Breast epithelium (tissue), 4 donors: ENCODE measurements around the gene NEO1. TPM values are rescaled to one million over a fixed set of nuclear protein-coding genes. Genes with fewer than 3 reads are reported as not detected.

ENCODE experiments used
- DNase-seq, 2 donors: peaks; one replicate each; pipeline ENCODE4 v3.0.0-alpha.2; 2019; ENCODE audit warnings: low spot score in 2 of 2
- H3K27ac ChIP-seq, 2 donors: fragments of 200-600 bp; sonication (generic) in 1 of 2; one replicate each; pipeline ENCODE4 v1.5.1; 2016 to 2019; ENCODE audit warnings: mild to moderate bottlenecking in 1 of 2
- H3K27me3 ChIP-seq, 2 donors: fragments of 200-600 bp; sonication (generic) in 1 of 2; one replicate each; pipeline versions ENCODE4 v1.5.1 to v1.6.0; 2017 to 2019; ENCODE audit warnings: control low read depth in 1 of 2, mild to moderate bottlenecking in 1 of 2
- H3K36me3 ChIP-seq: fragments of 200-600 bp; one replicate; pipeline ENCODE4 v1.5.1; 2019
- H3K4me1 ChIP-seq, 2 donors: fragments of 200-600 bp; sonication (generic); one replicate each; pipeline ENCODE4 v1.5.1; 2016 to 2019; ENCODE audit warnings: control low read depth in 1 of 2
- H3K4me3 ChIP-seq, 3 donors: fragments of 200-600 bp; sonication (generic); 1 replicate in 2 of 3; 2 replicates in 1 of 3; pipeline ENCODE4 v1.5.1; 2016 to 2019; ENCODE audit warnings: mild to moderate bottlenecking in 3 of 3, moderate library complexity in 2 of 3
- H3K9me3 ChIP-seq, 2 donors: fragments of 200-600 bp; sonication (generic) in 1 of 2; one replicate each; pipeline ENCODE4 v1.5.1; 2016 to 2019; ENCODE audit warnings: control low read depth in 1 of 2
- CTCF ChIP-seq, 3 donors: fragments of 450-650 bp; IDR thresholded peaks; one replicate each; pipeline ENCODE4 v1.5.1; 2016 to 2017; ENCODE audit warnings: antibody characterized with exemption in 3 of 3, mild to moderate bottlenecking in 3 of 3, moderate library complexity in 3 of 3
- POLR2A ChIP-seq: fragments of 450-650 bp; IDR thresholded peaks from one replicate; pipeline ENCODE4 v1.6.1; 2016; ENCODE audit warnings: antibody characterized with exemption, mild to moderate bottlenecking, moderate library complexity
- POLR2AphosphoS5 ChIP-seq, 3 donors: sonication (generic); formaldehyde crosslinking; IDR thresholded peaks; one replicate each; pipeline ENCODE4 v1.6.1; 2017; ENCODE audit warnings: antibody characterized with exemption in 3 of 3
- intact Hi-C: fragments of 100-400 bp; cut with DNase I; formaldehyde crosslinking; loops from one replicate; pipeline ENCODE4 v1.15.1; 2023; ENCODE audit warnings: low total_unique reads
- total RNA-seq, 3 donors: library from RNA; depleted of rRNA; stranded (reverse); fragments of >200 nt; gene quantifications; one replicate each; pipeline ENCODE4 v1.1.0, GENCODE V29; 2016

Gene NEO1
- total RNA-seq, 3 donors from 2014 or later: 21.3 to 66.3 (median 27.5) TPM

GRCh38 chr15:73130830-73131229, 78.6 kb downstream of the NEO1 start:
- H3K4me3 ChIP-seq: no peak overlapping the region
- no peaks in the 10 kb centered on the region for H3K9me3 ChIP-seq
- no peaks in the 10 kb centered on the region for H3K4me1 ChIP-seq
- H3K27me3 ChIP-seq: no peaks in the 10 kb centered on the region
- no peaks in the 10 kb centered on the region for H3K36me3 ChIP-seq
- no peak for TF ChIP-seq CTCF (IDR thresholded peaks at IDR 0.05)
- no peak for TF ChIP-seq POLR2AphosphoS5 (IDR thresholded peaks at IDR 0.05)
- no peak for TF ChIP-seq POLR2A
- intact Hi-C loops: no loop called here
- DNase-seq: no peak
- no peak overlapping the region for H3K27ac ChIP-seq

GRCh38 chr15:73134196-73134595, 81.9 kb downstream of the NEO1 start:
- DNase-seq: no peak
- H3K4me1 ChIP-seq: no peaks in the 10 kb centered on the region
- no peak overlapping the region for H3K4me3 ChIP-seq
- no peaks in the 10 kb centered on the region for H3K9me3 ChIP-seq
- no peak overlapping the region for H3K27ac ChIP-seq
- intact Hi-C loops: no loop called here
- TF ChIP-seq POLR2AphosphoS5 (IDR thresholded peaks at IDR 0.05) (no peak), POLR2A (no peak), CTCF (IDR thresholded peaks at IDR 0.05) (no peak)
- H3K36me3 ChIP-seq: no peaks in the 10 kb centered on the region
- H3K27me3 ChIP-seq: no peaks in the 10 kb centered on the region

GRCh38 chr15:73139041-73139743, 86.9 kb downstream of the NEO1 start:
- H3K27me3 ChIP-seq: no peaks in the 10 kb centered on the region
- no peaks in the 10 kb centered on the region for H3K36me3 ChIP-seq
- intact Hi-C loops: no loop called here
- H3K4me1 ChIP-seq: no peaks in the 10 kb centered on the region
- no peak for TF ChIP-seq CTCF (IDR thresholded peaks at IDR 0.05)
- TF ChIP-seq POLR2A: no peak
- no peak for TF ChIP-seq POLR2AphosphoS5 (IDR thresholded peaks at IDR 0.05)
- H3K27ac ChIP-seq: no peak overlapping the region
- H3K4me3 ChIP-seq: no peak overlapping the region
- H3K9me3 ChIP-seq: no peaks in the 10 kb centered on the region
- no peak for DNase-seq

GRCh38 chr15:73139744-73140553, 87.7 kb downstream of the NEO1 start:
- intact Hi-C loops: no loop called here

More at GRCh38 chr15:73139744-73140553, 87.7 kb downstream of the NEO1 start:
- Histone ChIP-seq H3K4me3 (no peak overlapping the region), H3K9me3 (no peaks in the 10 kb centered on the region), H3K36me3 (no peaks in the 10 kb centered on the region), H3K4me1 (no peaks in the 10 kb centered on the region), H3K27me3 (no peaks in the 10 kb centered on the region), H3K27ac (no peak overlapping the region)
- TF ChIP-seq POLR2AphosphoS5 (IDR thresholded peaks at IDR 0.05): no peak
- no peak for TF ChIP-seq POLR2A
- no peak for TF ChIP-seq CTCF (IDR thresholded peaks at IDR 0.05)
- DNase-seq: no peak
